ENCODE results near the gene RPS3.
"Not testable (repeated sequence)": the region's sequence is repeated elsewhere in the genome, so short reads cannot be mapped to it uniquely, and the experiment has no call there.

RPS3 gene

GRCh38 chr11:75402002-75402773 is 2.9 kb downstream of the RPS3 start:
- peaks cover 75% of the 10 kb centered on the region for H3K36me3 ChIP-seq (ENCODE audit: insufficient read depth, low read length)
- H3K4me3 ChIP-seq (ENCODE audit: low read length), result peak overlapping the region; percentile 97
- H3K27me3 ChIP-seq (ENCODE audit: insufficient read depth, low read length), result no peaks in the 10 kb centered on the region
- peak overlapping the region; percentile 49 for H3K27ac ChIP-seq (ENCODE audit: low read depth, low read length)
- peak overlapping the region; percentile 100 for H3K9ac ChIP-seq (ENCODE audit: low read depth, low read length)
- peaks cover 15% of the 10 kb centered on the region for H3K4me1 ChIP-seq (ENCODE audit: insufficient read depth, low read length)
- H3K9me3 ChIP-seq (ENCODE audit: insufficient read depth, low read depth, low read length), result no peaks in the 10 kb centered on the region
- whole genome bisulfite sequencing, result 95% methylated on average over 10 of the region's 10 CpGs

GRCh38 chr11:75403037-75403436 is 3.7 kb downstream of the RPS3 start:
- H3K36me3 ChIP-seq (ENCODE audit: insufficient read depth, low read length), result peaks cover 81% of the 10 kb centered on the region

DNA sequence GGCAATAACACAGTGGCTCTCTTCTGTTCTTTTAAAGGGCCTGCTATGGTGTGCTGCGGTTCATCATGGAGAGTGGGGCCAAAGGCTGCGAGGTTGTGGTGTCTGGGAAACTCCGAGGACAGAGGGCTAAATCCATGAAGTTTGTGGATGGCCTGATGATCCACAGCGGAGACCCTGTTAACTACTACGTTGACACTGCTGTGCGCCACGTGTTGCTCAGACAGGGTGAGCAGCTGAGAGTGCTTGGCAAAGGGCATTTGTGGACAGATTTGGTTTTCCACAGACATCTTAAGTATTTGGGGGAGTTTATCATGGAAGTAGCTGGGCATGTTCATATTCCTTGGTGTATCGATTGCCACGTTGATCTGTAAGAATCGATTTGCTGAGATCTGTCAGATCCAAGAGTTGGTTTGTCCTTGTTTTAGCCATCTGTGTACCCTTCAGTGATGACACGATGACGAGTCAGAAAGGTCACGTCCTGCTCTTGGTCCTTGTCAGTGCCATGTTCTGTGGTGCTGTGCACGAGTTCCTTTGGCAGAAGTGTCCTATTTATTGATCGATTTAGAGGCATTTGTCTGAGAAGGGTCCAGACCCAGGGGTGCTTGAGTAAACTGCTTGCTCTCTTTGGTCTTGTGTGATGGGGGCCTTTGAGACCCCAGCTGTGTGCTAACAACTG is 4.8 kb downstream of the RPS3 start:
- H3K27ac ChIP-seq (ENCODE audit: low read depth, low read length), result no peak overlapping the region
- no peak overlapping the region for H3K4me3 ChIP-seq (ENCODE audit: low read length)
- no peaks in the 10 kb centered on the region for H3K9me3 ChIP-seq (ENCODE audit: insufficient read depth, low read depth, low read length)
- WGBS, result 95% methylated on average over 15 of the region's 15 CpGs
- no peak overlapping the region for H3K9ac ChIP-seq (ENCODE audit: low read depth, low read length)
- no peaks in the 10 kb centered on the region for H3K27me3 ChIP-seq (ENCODE audit: insufficient read depth, low read length)
- H3K4me1 ChIP-seq (ENCODE audit: insufficient read depth, low read length), result peaks cover 15% of the 10 kb centered on the region
- H3K36me3 ChIP-seq (ENCODE audit: insufficient read depth, low read length), result peaks cover 91% of the 10 kb centered on the region

More at GRCh38 chr11:75403037-75403436, 3.7 kb downstream of the RPS3 start:
- Histone ChIP-seq H3K4me3 (ENCODE audit: low read length) (peak overlapping the region; percentile 97; the same call in 1 of the 2 replicates), H3K27me3 (ENCODE audit: insufficient read depth, low read length) (no peaks in the 10 kb centered on the region), H3K4me1 (ENCODE audit: insufficient read depth, low read length) (peaks cover 15% of the 10 kb centered on the region), H3K9me3 (ENCODE audit: insufficient read depth, low read depth, low read length) (no peaks in the 10 kb centered on the region), H3K9ac (ENCODE audit: low read depth, low read length) (peak overlapping the region; percentile 100; the same call in 1 of the 2 replicates), H3K27ac (ENCODE audit: low read depth, low read length) (peak overlapping the region; percentile 12; the same call in 1 of the 2 replicates)
- 100% methylated on average over 1 of the region's 1 CpG for WGBS

GRCh38 chr11:75406338-75406777 is 7.0 kb downstream of the RPS3 start:
- H3K9ac ChIP-seq (ENCODE audit: low read depth, low read length), result no peak overlapping the region
- H3K27me3 ChIP-seq (ENCODE audit: insufficient read depth, low read length), result no peaks in the 10 kb centered on the region
- no peak overlapping the region for H3K4me3 ChIP-seq (ENCODE audit: low read length)
- no CpG with 5 or more reads among the region's 1 CpG for WGBS
- H3K9me3 ChIP-seq (ENCODE audit: insufficient read depth, low read depth, low read length), result no peaks in the 10 kb centered on the region
- peaks cover 76% of the 10 kb centered on the region for H3K36me3 ChIP-seq (ENCODE audit: insufficient read depth, low read length)
- no peak overlapping the region for H3K27ac ChIP-seq (ENCODE audit: low read depth, low read length)
- H3K4me1 ChIP-seq (ENCODE audit: insufficient read depth, low read length), result peaks cover 12% of the 10 kb centered on the region

GRCh38 chr11:75408957-75409219 is 9.6 kb downstream of the RPS3 start:
- H3K27me3 ChIP-seq (ENCODE audit: insufficient read depth, low read length), result no peaks in the 10 kb centered on the region
- H3K27ac ChIP-seq (ENCODE audit: low read depth, low read length), result no peak overlapping the region
- H3K9ac ChIP-seq (ENCODE audit: low read depth, low read length), result no peak overlapping the region
- H3K4me1 ChIP-seq (ENCODE audit: insufficient read depth, low read length), result no peaks in the 10 kb centered on the region
- peaks cover 72% of the 10 kb centered on the region for H3K36me3 ChIP-seq (ENCODE audit: insufficient read depth, low read length)
- no peaks in the 10 kb centered on the region for H3K9me3 ChIP-seq (ENCODE audit: insufficient read depth, low read depth, low read length)
- 100% methylated on average over 1 of the region's 2 CpGs for WGBS
- H3K4me3 ChIP-seq (ENCODE audit: low read length), result no peak overlapping the region

DNA sequence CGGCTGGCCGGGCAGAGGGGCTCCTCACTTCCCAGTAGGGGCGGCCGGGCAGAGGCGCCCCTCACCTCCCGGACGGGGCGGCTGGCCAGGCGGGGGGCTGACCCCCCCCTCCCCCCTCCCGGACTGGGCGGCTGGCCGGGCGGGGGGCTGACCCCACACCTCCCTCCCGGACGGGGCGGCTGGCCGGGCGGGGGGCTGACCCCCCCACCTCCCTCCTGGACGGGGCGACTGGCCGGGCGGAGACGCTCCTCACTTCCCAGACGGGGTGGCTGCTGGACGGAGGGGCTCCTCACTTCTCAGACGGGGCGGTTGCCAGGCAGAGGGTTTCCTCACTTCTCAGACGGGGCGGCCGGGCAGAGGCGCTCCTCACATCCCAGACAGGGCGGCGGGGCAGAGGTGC is 10.7 kb downstream of the RPS3 start:
- H3K9me3 ChIP-seq (ENCODE audit: insufficient read depth, low read depth, low read length); H3K27ac ChIP-seq (ENCODE audit: low read depth, low read length); H3K4me3 ChIP-seq (ENCODE audit: low read length); H3K4me1 ChIP-seq (ENCODE audit: insufficient read depth, low read length); H3K9ac ChIP-seq (ENCODE audit: low read depth, low read length); H3K27me3 ChIP-seq (ENCODE audit: insufficient read depth, low read length): not testable (repeated sequence)
- 96% methylated on average over 27 of the region's 33 CpGs for WGBS
- H3K36me3 ChIP-seq (ENCODE audit: insufficient read depth, low read length), result peaks cover 70% of the 10 kb centered on the region

- H3K27ac ChIP-seq (ENCODE audit: low read depth, low read length); H3K9ac ChIP-seq (ENCODE audit: low read depth, low read length); H3K27me3 ChIP-seq (ENCODE audit: insufficient read depth, low read length); H3K4me3 ChIP-seq (ENCODE audit: low read length); H3K4me1 ChIP-seq (ENCODE audit: insufficient read depth, low read length); H3K9me3 ChIP-seq (ENCODE audit: insufficient read depth, low read depth, low read length): not testable (repeated sequence)
- 97% methylated on average over 9 of the region's 10 CpGs for WGBS
- H3K36me3 ChIP-seq (ENCODE audit: insufficient read depth, low read length), result peaks cover 61% of the 10 kb centered on the region
Observed at GRCh38 chr11:75413146-75413545, 13.8 kb downstream of the RPS3 start.

DNA sequence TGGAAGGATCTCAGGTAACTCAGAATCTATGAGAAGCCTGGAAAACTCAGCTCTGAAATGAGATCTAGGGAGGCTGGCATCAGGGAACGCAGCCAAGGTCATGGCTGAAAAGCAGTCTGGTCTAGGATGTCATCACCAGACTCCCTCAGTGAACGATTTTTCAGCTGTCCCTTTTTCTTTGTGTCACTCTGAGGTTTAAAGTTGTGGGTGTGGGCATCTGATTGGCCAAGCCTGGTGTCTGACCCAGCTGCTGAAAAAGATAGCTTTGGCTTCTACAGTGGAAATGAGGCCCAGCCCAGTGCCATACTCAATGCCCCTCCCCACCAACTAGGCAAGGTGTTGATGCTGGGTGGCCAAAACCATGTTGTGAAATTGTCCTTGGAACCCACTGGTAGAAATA is 14.5 kb downstream of the RPS3 start:
- WGBS, result 95% methylated on average over 2 of the region's 2 CpGs
- Histone ChIP-seq H3K9me3 (ENCODE audit: insufficient read depth, low read depth, low read length) (no peaks in the 10 kb centered on the region), H3K4me3 (ENCODE audit: low read length) (no peak overlapping the region), H3K9ac (ENCODE audit: low read depth, low read length) (no peak overlapping the region), H3K36me3 (ENCODE audit: insufficient read depth, low read length) (peaks cover 54% of the 10 kb centered on the region), H3K4me1 (ENCODE audit: insufficient read depth, low read length) (no peaks in the 10 kb centered on the region), H3K27me3 (ENCODE audit: insufficient read depth, low read length) (no peaks in the 10 kb centered on the region), H3K27ac (ENCODE audit: low read depth, low read length) (no peak overlapping the region)

DNA sequence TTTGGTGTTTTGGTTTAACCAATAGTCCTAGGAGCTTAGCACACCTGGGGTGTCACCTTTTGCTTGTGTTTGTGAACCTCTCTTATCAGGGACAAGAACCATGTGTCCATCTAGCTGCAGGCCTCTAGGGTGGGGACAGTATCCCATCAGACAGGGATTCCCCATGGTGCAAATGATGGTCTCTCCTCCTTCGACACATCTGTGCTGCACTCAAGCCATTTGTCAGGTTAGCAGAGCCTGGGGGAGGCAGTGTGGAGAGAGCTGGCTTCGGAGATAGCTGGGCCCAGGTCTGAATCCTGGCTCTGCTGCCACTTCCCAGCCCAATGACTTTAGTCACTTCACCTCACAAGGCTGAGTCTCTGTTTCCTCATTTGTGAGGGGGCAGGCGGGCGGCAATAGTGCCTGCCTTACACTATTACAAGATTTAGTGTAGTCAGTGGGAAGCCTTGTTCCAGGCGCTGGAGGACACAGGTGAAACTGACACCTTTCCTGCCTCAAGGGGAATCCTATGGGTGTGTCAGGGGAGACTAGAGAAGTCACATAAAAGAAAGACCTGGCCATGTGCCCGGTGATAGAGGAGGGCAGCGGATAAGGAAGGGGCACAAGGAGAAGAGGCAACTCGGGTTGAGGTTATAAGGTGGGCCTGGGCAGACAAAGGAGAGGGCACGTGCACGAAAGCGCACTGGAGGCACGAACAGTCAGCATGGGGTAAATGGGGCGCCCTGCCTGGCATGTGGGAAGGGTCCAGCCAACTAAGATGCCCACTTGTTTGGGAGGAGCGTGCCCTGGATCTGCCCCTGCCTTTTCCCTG is 21.1 kb downstream of the RPS3 start:
- H3K4me3 ChIP-seq (ENCODE audit: low read length), result no peak overlapping the region
- no peaks in the 10 kb centered on the region for H3K27me3 ChIP-seq (ENCODE audit: insufficient read depth, low read length)
- no peak overlapping the region for H3K9ac ChIP-seq (ENCODE audit: low read depth, low read length)
- H3K4me1 ChIP-seq (ENCODE audit: insufficient read depth, low read length), result no peaks in the 10 kb centered on the region; the same call in 1 of the 2 replicates
- peaks cover 38% of the 10 kb centered on the region for H3K36me3 ChIP-seq (ENCODE audit: insufficient read depth, low read length)
- no peaks in the 10 kb centered on the region for H3K9me3 ChIP-seq (ENCODE audit: insufficient read depth, low read depth, low read length)
- 94% methylated on average over 14 of the region's 14 CpGs for WGBS
- no peak overlapping the region for H3K27ac ChIP-seq (ENCODE audit: low read depth, low read length)

GRCh38 chr11:75421035-75421602 is 21.8 kb downstream of the RPS3 start:
- no peaks in the 10 kb centered on the region for H3K27me3 ChIP-seq (ENCODE audit: insufficient read depth, low read length)
- H3K4me1 ChIP-seq (ENCODE audit: insufficient read depth, low read length), result no peaks in the 10 kb centered on the region; the same call in 1 of the 2 replicates
- H3K27ac ChIP-seq (ENCODE audit: low read depth, low read length), result no peak overlapping the region

GRCh38 chr11:75421902-75422247 is 22.6 kb downstream of the RPS3 start:
- Histone ChIP-seq H3K4me1 (ENCODE audit: insufficient read depth, low read length) (no peaks in the 10 kb centered on the region; the same call in 1 of the 2 replicates), H3K4me3 (ENCODE audit: low read length) (no peak overlapping the region), H3K27me3 (ENCODE audit: insufficient read depth, low read length) (no peaks in the 10 kb centered on the region), H3K27ac (ENCODE audit: low read depth, low read length) (no peak overlapping the region), H3K9me3 (ENCODE audit: insufficient read depth, low read depth, low read length) (no peaks in the 10 kb centered on the region), H3K36me3 (ENCODE audit: insufficient read depth, low read length) (peaks cover 28% of the 10 kb centered on the region), H3K9ac (ENCODE audit: low read depth, low read length) (no peak overlapping the region)
- WGBS, result 95% methylated on average over 2 of the region's 2 CpGs

More at GRCh38 chr11:75421035-75421602, 21.8 kb downstream of the RPS3 start:
- WGBS, result 89% methylated on average over 11 of the region's 11 CpGs
- Histone ChIP-seq H3K9ac (ENCODE audit: low read depth, low read length) (no peak overlapping the region), H3K36me3 (ENCODE audit: insufficient read depth, low read length) (peaks cover 34% of the 10 kb centered on the region), H3K9me3 (ENCODE audit: insufficient read depth, low read depth, low read length) (no peaks in the 10 kb centered on the region), H3K4me3 (ENCODE audit: low read length) (no peak overlapping the region)
